Naive thymus-derived CD8-positive, alpha-beta T cell (primary cell): ENCODE measurements around the gene FRMD4B. TPM values are rescaled to one million over a fixed set of nuclear protein-coding genes. Genes with fewer than 3 reads are reported as not detected.

Experiments
- ATAC-seq, 2 donors: fragments of 150-1000 bp; cut with Tn5 transposase in 1 of 2; sonication (Bioruptor Pico), chemical (Tn5 transposase) in 1 of 2; 1 replicate in 1 of 2; 2 replicates in 1 of 2; pipeline ENCODE4 v1.10.0; 2021; ENCODE audit warnings: mild to moderate bottlenecking in 2 of 2, moderate library complexity in 2 of 2
- POLR2A ChIA-PET: fragments of 350-600 bp; sonication (Branson Sonifier 250); formaldehyde crosslinking; loops from one replicate; lab custom pipeline; 2021; ENCODE audit warnings: antibody characterized with exemption; lab: Charles Lee
- DNase-seq, 10 donors: peaks; one replicate each; pipeline versions ENCODE4 v3.0.0 to v3.0.0-alpha.2; 2020 to 2022
- H3K27ac Mint-ChIP-seq, 10 donors: one replicate each; pipeline ENCODE4 v1.8.0; 2020 to 2022; ENCODE audit warnings: mild to moderate bottlenecking in 10 of 10, mixed read lengths in 10 of 10, moderate library complexity in 4 of 10, inconsistent platforms in 1 of 10
- H3K27me3 Mint-ChIP-seq, 5 donors: one replicate each; pipeline ENCODE4 v1.8.0; 2021 to 2022; ENCODE audit warnings: mixed read lengths in 5 of 5
- H3K36me3 Mint-ChIP-seq, 3 donors: one replicate each; pipeline ENCODE4 v1.8.0; 2020 to 2022; ENCODE audit warnings: mixed read lengths in 3 of 3, mild to moderate bottlenecking in 2 of 3, inconsistent platforms in 1 of 3
- H3K4me1 Mint-ChIP-seq, 4 donors: one replicate each; pipeline ENCODE4 v1.8.0; 2021 to 2022; ENCODE audit warnings: mixed read lengths in 4 of 4
- H3K4me3 Mint-ChIP-seq, 10 donors: one replicate each; pipeline ENCODE4 v1.8.0; 2020 to 2022; ENCODE audit warnings: mild to moderate bottlenecking in 10 of 10, mixed read lengths in 10 of 10, moderate library complexity in 6 of 10, inconsistent platforms in 1 of 10
- H3K9me3 Mint-ChIP-seq, 9 donors: one replicate each; pipeline ENCODE4 v1.8.0; 2020 to 2022; ENCODE audit warnings: mixed read lengths in 9 of 9, mild to moderate bottlenecking in 3 of 9, inconsistent platforms in 1 of 9, moderate library complexity in 1 of 9
- polyA plus RNA-seq, 3 donors: library from polyadenylated mRNA; unstranded; fragments of 300-500 nt; fragmentation: Illumina TruSeq; gene quantifications; one replicate each; pipeline ENCODE4 v1.2.3, GENCODE V29; 2021
- total RNA-seq, 8 experiments: library from RNA in 2 of 8; stranded (reverse) in 2 of 8; gene quantifications; one replicate each; pipeline ENCODE4 v1.2.3 and lab custom pipeline; 2021 to 2026

FRMD4B gene
- total and polyA plus RNA-seq, 5 experiments from 2014 or later = 0.15 to 0.39 (median 0.27) TPM

DNA sequence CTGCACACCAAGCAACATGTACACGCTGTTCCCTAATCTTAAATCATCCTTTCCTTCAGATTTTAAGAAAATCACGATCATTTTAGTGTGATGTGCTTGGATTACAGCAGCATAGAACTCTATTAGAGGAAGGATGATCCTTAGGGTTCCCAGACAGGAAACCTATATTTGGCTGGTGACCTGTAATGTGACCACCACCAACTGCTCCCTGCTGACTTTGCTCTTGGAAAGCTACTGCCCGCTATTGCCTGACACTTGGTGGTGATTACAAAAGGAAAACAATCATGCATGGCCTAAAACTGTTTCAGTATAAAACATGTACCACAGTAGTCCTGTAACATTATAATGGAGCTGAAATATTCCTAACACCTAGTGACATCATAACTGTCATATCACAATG, 236.3 kb downstream of the FRMD4B start:
- no peaks in the 10 kb centered on the region for H3K9me3 Mint-ChIP-seq
- ATAC-seq (no peak), DNase-seq (no peak)
- H3K4me3 Mint-ChIP-seq = no peak overlapping the region
- H3K4me1 Mint-ChIP-seq = no peaks in the 10 kb centered on the region
- H3K27me3 Mint-ChIP-seq = no peaks in the 10 kb centered on the region
- POLR2A ChIA-PET = no interaction called here
- H3K27ac Mint-ChIP-seq = no peak overlapping the region
- H3K36me3 Mint-ChIP-seq = no peaks in the 10 kb centered on the region

- no peak for ATAC-seq
Observed at GRCh38 chr3:69145688-69146087, 240.2 kb downstream of the FRMD4B start.

GRCh38 chr3:69144631-69145245, 241.2 kb downstream of the FRMD4B start:
- H3K4me1 Mint-ChIP-seq = no peaks in the 10 kb centered on the region
- DNase-seq (no peak), ATAC-seq (no peak)
- H3K4me3 Mint-ChIP-seq = no peak overlapping the region
- no peaks in the 10 kb centered on the region for H3K36me3 Mint-ChIP-seq
- H3K27ac Mint-ChIP-seq = no peak overlapping the region
- H3K9me3 Mint-ChIP-seq = no peaks in the 10 kb centered on the region
- POLR2A ChIA-PET = no interaction called here
- H3K27me3 Mint-ChIP-seq = peaks cover 0 to 10% (median 0%) of the 10 kb centered on the region in 5 donors

More at GRCh38 chr3:69145688-69146087, 240.2 kb downstream of the FRMD4B start:
- Mint-ChIP-seq H3K4me3 (no peak overlapping the region), H3K27ac (no peak overlapping the region), H3K9me3 (no peaks in the 10 kb centered on the region), H3K36me3 (no peaks in the 10 kb centered on the region), H3K4me1 (no peaks in the 10 kb centered on the region), H3K27me3 (peaks cover 0 to 3% (median 0%) of the 10 kb centered on the region in 5 donors)
- POLR2A ChIA-PET = no interaction called here
- no peak for DNase-seq

DNA sequence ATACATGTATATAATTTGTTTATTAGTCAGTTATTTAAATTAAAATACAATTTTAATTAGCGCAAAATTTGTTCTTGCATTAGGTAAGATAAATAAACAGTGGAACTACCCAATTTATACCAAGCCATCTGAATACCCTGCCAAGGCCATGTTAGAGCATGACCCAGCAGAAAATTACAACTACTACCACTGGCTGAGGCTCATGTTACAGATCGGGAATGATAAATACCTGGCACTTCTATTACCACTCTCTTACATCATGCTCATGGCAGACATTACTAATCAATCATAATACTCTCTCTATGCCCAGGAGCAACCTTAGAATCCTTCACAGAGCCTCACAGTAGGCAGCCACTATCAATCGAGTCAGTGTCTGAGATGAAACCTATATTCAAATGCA, 242.3 kb downstream of the FRMD4B start:
- Mint-ChIP-seq H3K4me1 (no peaks in the 10 kb centered on the region), H3K27me3 (peaks cover 0 to 10% (median 3%) of the 10 kb centered on the region in 5 donors), H3K4me3 (no peak overlapping the region), H3K9me3 (no peaks in the 10 kb centered on the region), H3K27ac (no peak overlapping the region), H3K36me3 (no peaks in the 10 kb centered on the region)
- ATAC-seq (no peak), DNase-seq (no peak)
- POLR2A ChIA-PET = no interaction called here

DNA sequence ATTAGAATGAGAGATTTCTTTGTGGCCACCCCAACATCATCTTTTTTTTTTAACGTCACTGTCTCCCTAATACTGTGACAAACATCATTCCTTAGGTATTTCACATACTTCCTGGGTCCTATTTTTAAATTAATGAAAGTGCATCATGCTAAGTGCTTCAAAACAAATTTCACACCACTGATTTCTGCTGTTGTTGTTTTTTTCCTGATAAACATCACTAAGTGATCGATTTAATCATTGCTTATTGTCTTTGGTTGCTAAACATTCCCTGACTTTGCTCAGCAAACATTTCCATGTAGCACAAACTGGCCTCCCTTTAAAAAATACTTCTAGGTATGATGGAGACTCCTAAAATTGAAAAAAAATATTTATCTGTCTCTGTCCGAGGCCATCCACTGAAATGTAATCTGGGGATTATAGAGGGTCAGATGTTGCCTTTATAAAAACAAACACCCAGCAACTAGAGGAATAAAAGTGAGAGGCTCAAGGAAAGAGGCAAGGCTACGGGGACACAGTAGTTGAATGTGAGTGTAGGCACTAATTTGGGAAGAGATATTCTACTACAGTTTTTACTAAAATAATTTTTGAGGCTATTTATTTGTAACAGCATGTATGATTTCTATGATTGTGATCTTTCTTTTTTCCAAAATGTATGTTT, 243.0 kb downstream of the FRMD4B start:
- no peak for ATAC-seq
- no peaks in the 10 kb centered on the region for H3K9me3 Mint-ChIP-seq
- H3K4me3 Mint-ChIP-seq = no peak overlapping the region
- H3K4me1 Mint-ChIP-seq = no peaks in the 10 kb centered on the region
- POLR2A ChIA-PET = no interaction called here
- DNase-seq = no peak
- H3K36me3 Mint-ChIP-seq = no peaks in the 10 kb centered on the region
- no peak overlapping the region for H3K27ac Mint-ChIP-seq
- H3K27me3 Mint-ChIP-seq = peaks cover 0 to 10% (median 3%) of the 10 kb centered on the region in 5 donors

GRCh38 chr3:69142090-69142489, 243.8 kb downstream of the FRMD4B start:
- Mint-ChIP-seq H3K27ac (no peak overlapping the region), H3K9me3 (no peaks in the 10 kb centered on the region), H3K27me3 (peaks cover 0 to 10% (median 3%) of the 10 kb centered on the region in 5 donors), H3K4me1 (no peaks in the 10 kb centered on the region), H3K36me3 (no peaks in the 10 kb centered on the region), H3K4me3 (no peak overlapping the region)
- DNase-seq (no peak), ATAC-seq (no peak)
- POLR2A ChIA-PET = no interaction called here

- Mint-ChIP-seq H3K4me3 (no peak overlapping the region), H3K27ac (no peak overlapping the region), H3K9me3 (no peaks in the 10 kb centered on the region), H3K27me3 (peaks cover 0 to 10% (median 3%) of the 10 kb centered on the region in 5 donors), H3K4me1 (no peaks in the 10 kb centered on the region), H3K36me3 (no peaks in the 10 kb centered on the region)
- DNase-seq (no peak), ATAC-seq (no peak)
- POLR2A ChIA-PET = no interaction called here
Observed at GRCh38 chr3:69141313-69141712, 244.6 kb downstream of the FRMD4B start.

GRCh38 chr3:69137412-69137811, 248.5 kb downstream of the FRMD4B start:
- Mint-ChIP-seq H3K4me1 (no peaks in the 10 kb centered on the region), H3K36me3 (no peaks in the 10 kb centered on the region), H3K4me3 (no peak overlapping the region), H3K27me3 (peaks cover 0 to 10% (median 4%) of the 10 kb centered on the region in 5 donors), H3K9me3 (no peaks in the 10 kb centered on the region), H3K27ac (no peak overlapping the region)
- POLR2A ChIA-PET = no interaction called here
- DNase-seq = no peak
- no peak for ATAC-seq

DNA sequence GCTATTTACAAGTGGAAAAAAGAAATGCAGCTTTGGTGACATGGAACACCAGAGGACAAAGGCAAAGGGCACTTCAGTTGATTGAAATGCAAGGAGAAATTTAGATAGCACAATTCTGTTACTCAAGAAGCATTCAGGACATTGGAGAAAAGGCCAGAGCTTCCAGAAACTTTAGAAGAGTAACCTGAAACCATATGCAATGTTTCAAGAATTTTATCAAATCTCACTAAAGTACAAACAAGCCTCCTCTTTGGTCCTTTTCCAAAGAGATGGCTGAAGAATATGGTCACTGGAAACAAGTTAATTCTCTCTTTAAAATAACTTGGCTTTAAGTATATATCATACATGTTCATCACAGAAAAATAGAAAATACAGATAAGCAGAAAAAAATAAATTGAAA, 248.9 kb downstream of the FRMD4B start:
- peaks cover 0 to 10% (median 4%) of the 10 kb centered on the region in 5 donors for H3K27me3 Mint-ChIP-seq
- no peaks in the 10 kb centered on the region for H3K36me3 Mint-ChIP-seq
- no peaks in the 10 kb centered on the region for H3K4me1 Mint-ChIP-seq
- no peaks in the 10 kb centered on the region for H3K9me3 Mint-ChIP-seq
- no peak overlapping the region for H3K27ac Mint-ChIP-seq
- ATAC-seq (no peak), DNase-seq (no peak)
- H3K4me3 Mint-ChIP-seq = no peak overlapping the region
- POLR2A ChIA-PET = no interaction called here

GRCh38 chr3:69130689-69131088, 255.2 kb downstream of the FRMD4B start:
- ATAC-seq (no peak), DNase-seq (no peak)
- H3K36me3 Mint-ChIP-seq = no peaks in the 10 kb centered on the region
- H3K4me1 Mint-ChIP-seq = no peaks in the 10 kb centered on the region
- H3K27ac Mint-ChIP-seq = no peak overlapping the region
- POLR2A ChIA-PET = no interaction called here
- H3K27me3 Mint-ChIP-seq = peaks cover 0 to 1% (median 0%) of the 10 kb centered on the region in 5 donors
- H3K4me3 Mint-ChIP-seq = no peak overlapping the region
- peaks cover 0 to 2% (median 0%) of the 10 kb centered on the region in 9 donors for H3K9me3 Mint-ChIP-seq

- DNase-seq = no peak
- no peaks in the 10 kb centered on the region for H3K36me3 Mint-ChIP-seq
- H3K4me3 Mint-ChIP-seq = no peak overlapping the region
- H3K27ac Mint-ChIP-seq = no peak overlapping the region
- no peaks in the 10 kb centered on the region for H3K27me3 Mint-ChIP-seq
- no peak for ATAC-seq
- peaks cover 0 to 2% (median 0%) of the 10 kb centered on the region in 9 donors for H3K9me3 Mint-ChIP-seq
- POLR2A ChIA-PET = no interaction called here
- no peaks in the 10 kb centered on the region for H3K4me1 Mint-ChIP-seq
Observed at GRCh38 chr3:69129531-69129930, 256.4 kb downstream of the FRMD4B start.

GRCh38 chr3:69128509-69128908, 257.4 kb downstream of the FRMD4B start:
- H3K4me3 Mint-ChIP-seq = no peak overlapping the region
- POLR2A ChIA-PET = no interaction called here
- H3K27ac Mint-ChIP-seq = no peak overlapping the region
- no peaks in the 10 kb centered on the region for H3K27me3 Mint-ChIP-seq
- H3K4me1 Mint-ChIP-seq = no peaks in the 10 kb centered on the region
- DNase-seq (no peak), ATAC-seq (no peak)
- no peaks in the 10 kb centered on the region for H3K36me3 Mint-ChIP-seq
- H3K9me3 Mint-ChIP-seq = peaks cover 0 to 2% (median 0%) of the 10 kb centered on the region in 9 donors

DNA sequence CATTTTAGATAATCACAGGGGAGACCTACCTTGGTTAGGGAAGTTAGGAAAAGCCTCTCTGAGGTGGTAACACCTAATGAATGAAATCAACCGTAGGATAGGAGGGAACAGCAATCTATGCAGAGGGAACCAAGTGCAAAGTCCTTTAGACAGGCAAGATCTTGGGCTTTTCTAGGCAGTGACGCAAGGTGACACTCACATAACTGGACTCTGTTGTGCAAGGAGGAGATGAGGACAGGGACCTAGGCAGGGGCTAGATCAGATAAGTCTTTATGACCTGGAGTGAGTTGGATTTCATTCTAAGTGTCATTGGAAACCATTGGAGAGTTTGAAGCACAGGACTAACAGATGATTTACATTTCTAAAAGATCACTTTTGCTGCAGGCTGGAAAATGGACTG, 258.9 kb downstream of the FRMD4B start:
- no peaks in the 10 kb centered on the region for H3K27me3 Mint-ChIP-seq
- no peak for DNase-seq

DNA sequence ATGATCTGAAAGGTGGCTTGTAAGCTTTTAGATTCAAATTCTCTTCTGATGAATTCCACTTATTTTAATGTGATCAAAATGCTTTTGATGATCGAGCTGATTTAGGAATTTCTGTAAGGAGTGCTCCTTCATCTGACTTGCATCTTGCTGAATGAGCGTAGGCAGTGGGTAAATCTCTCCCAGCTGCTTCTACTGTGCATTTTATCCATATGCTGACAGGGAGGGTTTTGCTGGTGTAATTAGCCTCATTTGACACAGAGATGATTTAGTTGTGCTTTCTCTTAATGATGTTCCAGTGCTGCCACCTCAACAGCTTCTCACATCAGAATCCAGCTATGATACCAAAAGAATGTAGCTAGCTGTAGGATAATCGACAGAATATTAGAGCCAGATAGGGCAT, 259.7 kb downstream of the FRMD4B start:
- no peak overlapping the region for H3K4me3 Mint-ChIP-seq
- H3K27me3 Mint-ChIP-seq = no peaks in the 10 kb centered on the region
- no peak overlapping the region for H3K27ac Mint-ChIP-seq
- H3K36me3 Mint-ChIP-seq = no peaks in the 10 kb centered on the region
- POLR2A ChIA-PET = no interaction called here
- H3K9me3 Mint-ChIP-seq = no peaks in the 10 kb centered on the region
- peaks cover 0 to 1% (median 0%) of the 10 kb centered on the region in 4 donors for H3K4me1 Mint-ChIP-seq
- ATAC-seq = no peak
- DNase-seq = no peak

More for the DNA sequence above, 258.9 kb downstream of the FRMD4B start:
- Mint-ChIP-seq H3K36me3 (no peaks in the 10 kb centered on the region), H3K4me3 (no peak overlapping the region), H3K27ac (no peak overlapping the region), H3K4me1 (no peaks in the 10 kb centered on the region), H3K9me3 (peaks cover 0 to 2% (median 0%) of the 10 kb centered on the region in 9 donors)
- POLR2A ChIA-PET = no interaction called here
- ATAC-seq = no peak
